ENCODE measurements around the gene UGT1A3. TPM values are rescaled to one million over a fixed set of nuclear protein-coding genes. Genes with fewer than 3 reads are reported as not detected.

UGT1A3 gene
- total RNA-seq, 1 experiment from 2014 or later, result not detected

DNA sequence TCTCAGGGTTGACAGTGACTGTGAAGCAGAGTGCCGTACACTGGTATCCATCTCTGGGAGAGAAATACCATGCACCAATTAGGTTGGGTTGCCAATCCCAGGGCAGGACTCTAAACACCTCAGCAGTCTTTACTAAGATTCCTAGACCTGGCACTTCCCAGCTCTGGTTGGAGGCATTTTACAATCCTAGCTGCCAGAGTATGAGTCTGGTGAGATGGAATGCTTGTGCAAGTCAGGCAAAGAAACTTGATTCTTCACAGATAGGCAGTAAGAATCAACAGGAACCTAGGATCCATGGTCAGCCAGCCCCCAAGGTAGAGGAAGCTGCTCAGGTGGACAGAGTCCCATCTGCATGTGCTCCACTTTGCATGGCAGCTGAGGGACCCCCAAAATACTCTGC, 22.1 kb upstream of the UGT1A3 start:
- ChIA-PET CTCF (no interaction called here), POLR2A (ENCODE audit: low non-redundant PET) (interaction anchor here (0.7 kb wide), 1 partner anchor 180 kb away, joined by 4 read pairs; no protein-coding TSS in a partner anchor)
- no peak for DNase-seq (ENCODE audit: low spot score)
- no peak for TF ChIP-seq EZH2 (IDR thresholded peaks at IDR 0.05; ENCODE audit: borderline replicate concordance, low read depth, low read length, poor library complexity, severe bottlenecking)
- no peak for TF ChIP-seq CTCF (conservative IDR thresholded peaks at IDR 0.05; ENCODE audit: low read depth, low read length)
- Histone ChIP-seq H3K4me3 (ENCODE audit: low read depth, low read length, poor library complexity, severe bottlenecking) (no peak overlapping the region), H3K27ac (ENCODE audit: low read depth, low read length, poor library complexity, severe bottlenecking) (no peak overlapping the region), H3K9me3 (ENCODE audit: low read depth, low read length, poor library complexity, severe bottlenecking) (peaks cover 8% of the 10 kb centered on the region), H3K27me3 (replicated peaks; ENCODE audit: insufficient read depth, low read depth, low read length, poor library complexity) (no peaks in the 10 kb centered on the region), H3K4me1 (ENCODE audit: insufficient read depth, low read length, poor library complexity, severe bottlenecking) (peaks cover 16% of the 10 kb centered on the region), H3K36me3 (ENCODE audit: insufficient read depth, low read length, poor library complexity, severe bottlenecking) (no peaks in the 10 kb centered on the region)
- intact Hi-C loops (cut with micrococcal nuclease; ENCODE audit: unreplicated experiment), result no loop called here
- BruUV-seq (replicated peaks), result no TSS peak

DNA sequence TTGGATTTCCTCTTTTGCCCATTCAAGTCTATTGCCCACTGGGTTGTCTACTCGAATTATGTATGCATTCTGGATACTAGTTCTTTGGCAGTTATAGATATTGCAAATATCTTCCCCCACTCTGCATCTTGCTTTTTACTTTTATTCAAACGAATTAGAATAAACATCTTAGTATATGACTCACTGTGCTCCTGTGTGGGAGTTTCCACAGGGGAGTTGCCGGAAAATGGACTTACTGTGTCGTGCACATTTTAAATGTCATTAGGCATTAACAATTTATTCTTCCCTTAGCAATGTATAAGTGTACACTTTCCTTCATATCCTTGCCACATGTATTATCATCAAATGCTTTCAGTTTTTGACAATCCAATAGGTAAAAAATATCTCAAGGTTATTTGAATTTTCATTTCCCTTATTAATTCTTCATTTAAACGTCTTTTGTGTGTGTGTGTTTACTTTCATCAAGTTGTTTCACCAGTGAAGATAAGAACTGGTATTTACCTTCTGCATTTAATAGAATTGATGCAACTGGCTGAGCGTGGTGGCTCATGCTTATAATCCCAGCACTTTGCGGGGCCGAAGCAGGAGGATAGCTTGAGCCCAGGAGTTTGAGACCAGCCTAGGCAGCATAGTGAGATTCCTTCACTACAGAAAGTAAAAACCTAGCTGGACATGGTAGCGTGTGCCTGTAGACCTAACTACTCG, 20.8 kb upstream of the UGT1A3 start:
- no peaks in the 10 kb centered on the region for H3K27me3 ChIP-seq (replicated peaks; ENCODE audit: insufficient read depth, low read depth, low read length, poor library complexity)
- TF ChIP-seq CTCF (conservative IDR thresholded peaks at IDR 0.05; ENCODE audit: low read depth, low read length), result no peak
- TF ChIP-seq EZH2 (IDR thresholded peaks at IDR 0.05; ENCODE audit: borderline replicate concordance, low read depth, low read length, poor library complexity, severe bottlenecking), result no peak
- no peak overlapping the region for H3K27ac ChIP-seq (ENCODE audit: low read depth, low read length, poor library complexity, severe bottlenecking)
- H3K4me1 ChIP-seq (ENCODE audit: insufficient read depth, low read length, poor library complexity, severe bottlenecking), result peaks cover 16% of the 10 kb centered on the region
- BruUV-seq (replicated peaks), result no TSS peak
- H3K36me3 ChIP-seq (ENCODE audit: insufficient read depth, low read length, poor library complexity, severe bottlenecking), result no peaks in the 10 kb centered on the region
- intact Hi-C loops (cut with micrococcal nuclease; ENCODE audit: unreplicated experiment), result no loop called here
- ChIA-PET POLR2A (ENCODE audit: low non-redundant PET) (no interaction called here), CTCF (no interaction called here)
- DNase-seq (ENCODE audit: low spot score), result peak; percentile 62
- no peak overlapping the region for H3K4me3 ChIP-seq (ENCODE audit: low read depth, low read length, poor library complexity, severe bottlenecking)
- peaks cover 5% of the 10 kb centered on the region for H3K9me3 ChIP-seq (ENCODE audit: low read depth, low read length, poor library complexity, severe bottlenecking)

DNA sequence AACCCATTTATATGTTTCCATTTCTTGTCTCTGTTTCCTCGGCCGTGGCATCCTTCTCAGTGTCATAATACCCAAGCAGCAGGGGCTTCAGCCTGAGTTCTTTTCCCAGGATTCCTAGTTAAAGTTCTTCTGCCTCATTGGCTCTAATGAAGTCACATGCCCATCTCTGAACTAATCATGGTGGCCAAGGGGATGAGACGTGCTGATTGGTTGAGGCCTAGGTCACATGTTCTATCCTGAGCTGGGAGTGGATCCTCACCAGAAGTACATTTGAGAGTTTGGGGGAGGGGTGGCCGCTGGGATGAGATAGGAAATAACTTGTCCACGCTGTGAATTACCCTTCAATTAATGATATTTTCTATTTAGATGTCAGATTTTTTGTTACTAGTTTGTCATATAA, 19.9 kb upstream of the UGT1A3 start:
- BruUV-seq (replicated peaks), result no TSS peak
- TF ChIP-seq CTCF (conservative IDR thresholded peaks at IDR 0.05; ENCODE audit: low read depth, low read length) (no peak), EZH2 (IDR thresholded peaks at IDR 0.05; ENCODE audit: borderline replicate concordance, low read depth, low read length, poor library complexity, severe bottlenecking) (no peak)
- DNase-seq (ENCODE audit: low spot score), result peak; percentile 25
- intact Hi-C loops (cut with micrococcal nuclease; ENCODE audit: unreplicated experiment), result no loop called here
- ChIA-PET CTCF (no interaction called here), POLR2A (ENCODE audit: low non-redundant PET) (no interaction called here)
- Histone ChIP-seq H3K4me1 (ENCODE audit: insufficient read depth, low read length, poor library complexity, severe bottlenecking) (peaks cover 16% of the 10 kb centered on the region), H3K9me3 (ENCODE audit: low read depth, low read length, poor library complexity, severe bottlenecking) (no peaks in the 10 kb centered on the region), H3K27me3 (replicated peaks; ENCODE audit: insufficient read depth, low read depth, low read length, poor library complexity) (no peaks in the 10 kb centered on the region), H3K27ac (ENCODE audit: low read depth, low read length, poor library complexity, severe bottlenecking) (no peak overlapping the region), H3K4me3 (ENCODE audit: low read depth, low read length, poor library complexity, severe bottlenecking) (no peak overlapping the region), H3K36me3 (ENCODE audit: insufficient read depth, low read length, poor library complexity, severe bottlenecking) (no peaks in the 10 kb centered on the region)

Data from A673 (cell line).